K562 (cell line): Measurements from ENCODE around the gene CES1. TPM values are rescaled to one million over a fixed set of nuclear protein-coding genes. Genes with fewer than 3 reads are reported as not detected.

Experiments
- ATAC-seq: fragments of 200-7000 bp; cut with Tn5 transposase; 3 replicates; pipeline ENCODE4 v1.9.1; 2020; ENCODE audit warnings: moderate library complexity
- BruUV-seq: library from RNA; stranded (reverse); fragments of 400-500 nt; replicated peaks from 2 replicates; lab custom pipeline; 2021; lab: Mats Ljungman, UMichigan
- CTCF ChIA-PET: fragments of 300-600 bp; formaldehyde crosslinking; extraction: SDS; loops from one replicate; lab custom pipeline; 2021; ENCODE audit warnings: low intra/inter-chr PET ratio; lab: Yijun Ruan, JAX
- POLR2A ChIA-PET: fragments of 300-600, 350-650 bp; sonication (Branson Sonifier 250); formaldehyde crosslinking; extraction: SDS; loops from one replicate; lab custom pipeline; 2021; ENCODE audit warnings: antibody characterized with exemption, inconsistent platforms; lab: Yijun Ruan, JAX
- DNase-seq, 4 experiments: peaks; one replicate each; pipeline versions ENCODE4 v3.0.0 to v3.0.0-alpha.2; 2011 to 2018; ENCODE audit warnings: low spot score in 3 of 4, mixed read lengths in 3 of 4; ENCODE audit errors: extremely low read depth in 1 of 4
- FAIRE-seq: peaks from 2 replicates; lab custom pipeline; 2011; peaks lifted over from hg19 to GRCh38; lab: Jason Lieb, UNC
- H2AFZ ChIP-seq: 2 replicates; pipeline ENCODE4 v1.6.0; 2011; ENCODE audit warnings: low read depth, low read length, control low read depth, inconsistent platforms
- H3K27ac ChIP-seq: fragments of 200-600 bp; 3 replicates; pipeline ENCODE4 v1.8.0; 2011; ENCODE audit warnings: low read depth, mild to moderate bottlenecking, control low read depth, inconsistent platforms, low read length, moderate library complexity, mixed read lengths; ENCODE audit errors: extremely low read depth
- H3K27me3 ChIP-seq, 2 experiments: fragments of 300-600 bp in 1 of 2; 2 replicates in 1 of 2; 3 replicates in 1 of 2; pipeline versions ENCODE4 v1.6.0 to v1.8.0; 2011; ENCODE audit warnings: inconsistent platforms in 2 of 2, low read length in 2 of 2, mild to moderate bottlenecking in 1 of 2, mixed read lengths in 1 of 2, moderate library complexity in 1 of 2; ENCODE audit not compliant: control insufficient read depth in 2 of 2, insufficient read depth in 2 of 2
- H3K36me3 ChIP-seq: fragments of 300-600 bp; 3 replicates; pipeline ENCODE4 v1.8.0; 2011; ENCODE audit warnings: mild to moderate bottlenecking, low read length, inconsistent platforms; ENCODE audit not compliant: control insufficient read depth, insufficient read depth
- H3K4me1 ChIP-seq, 2 experiments: fragments of 200-600 bp in 1 of 2; replicated peaks in 1 of 2; 2 replicates in 1 of 2; 3 replicates in 1 of 2; pipeline versions ENCODE4 v1.5.1 to v1.8.0; 2011; ENCODE audit warnings: inconsistent platforms in 2 of 2, low read length in 2 of 2, mild to moderate bottlenecking in 1 of 2, mixed read lengths in 1 of 2, moderate library complexity in 1 of 2; ENCODE audit not compliant: control insufficient read depth in 2 of 2, insufficient read depth in 2 of 2
- H3K4me2 ChIP-seq: 2 replicates; pipeline ENCODE4 v1.6.1; 2011; ENCODE audit warnings: low read length, control low read depth, inconsistent platforms, mixed read lengths; ENCODE audit not compliant: insufficient read depth
- H3K4me3 ChIP-seq: fragments of 200-600 bp; sonication (generic), shearing (Covaris generic); 2 replicates; pipeline ENCODE4 v1.5.1; 2016; ENCODE audit warnings: control low read depth, inconsistent platforms
- H3K79me2 ChIP-seq: fragments of 200-600 bp; 3 replicates; pipeline ENCODE4 v1.8.0; 2011; ENCODE audit warnings: low read length, inconsistent platforms; ENCODE audit not compliant: control insufficient read depth, insufficient read depth
- H3K9ac ChIP-seq, 2 experiments: 2 replicates each; pipeline versions ENCODE4 v1.6.0 to v1.6.1; 2011; ENCODE audit warnings: low read depth in 2 of 2, low read length in 2 of 2, control low read depth in 1 of 2, inconsistent platforms in 1 of 2, mild to moderate bottlenecking in 1 of 2, mixed read lengths in 1 of 2; ENCODE audit not compliant: insufficient read depth in 1 of 2
- H3K9me1 ChIP-seq: one replicate; pipeline ENCODE4 v1.6.0; 2011; ENCODE audit warnings: inconsistent platforms, mild to moderate bottlenecking, low read length, moderate library complexity; ENCODE audit not compliant: control insufficient read depth, insufficient read depth
- H3K9me3 ChIP-seq: replicated peaks from 2 replicates; pipeline ENCODE4 v1.5.1; 2011; ENCODE audit warnings: low read depth, low read length, inconsistent platforms; ENCODE audit not compliant: control insufficient read depth, insufficient read depth
- H4K20me1 ChIP-seq: replicated peaks from 2 replicates; pipeline ENCODE4 v1.6.1; 2011; ENCODE audit warnings: low read length, inconsistent platforms, mixed read lengths; ENCODE audit not compliant: control insufficient read depth, insufficient read depth
- CEBPG ChIP-seq, 3 experiments: fragments of 200-800 bp in 1 of 3; sonication (Bioruptor generic) in 1 of 3; sonication (generic) in 1 of 3; formaldehyde crosslinking in 1 of 3; IDR thresholded peaks in 2 of 3; conservative IDR thresholded peaks in 1 of 3; 2 replicates each; pipeline versions ENCODE4 v1.6.1 to v1.8.0; 2016 to 2022; ENCODE audit warnings: missing compliant biosample characterization in 2 of 3, missing genetic modification characterization in 2 of 3, mild to moderate bottlenecking in 1 of 3, missing genetic modification reagents in 1 of 3
- KLF1 ChIP-seq: fragments of 450-650 bp; IDR thresholded peaks from 2 replicates; pipeline ENCODE4 v1.6.1; 2016; ENCODE audit warnings: missing genetic modification characterization, missing compliant biosample characterization
- MTA1 ChIP-seq: fragments of 450-650 bp; IDR thresholded peaks from 2 replicates; pipeline ENCODE4 v1.6.1; 2017; ENCODE audit warnings: borderline replicate concordance
- NR3C1 ChIP-seq: sonication (generic); formaldehyde crosslinking; IDR thresholded peaks from 2 replicates; pipeline ENCODE4 v1.8.1; 2022; ENCODE audit warnings: missing genetic modification reagents
- RBM22 ChIP-seq: fragments of 200-400 bp; formaldehyde crosslinking; IDR thresholded peaks from 2 replicates; pipeline ENCODE4 v1.6.1; 2018; ENCODE audit warnings: low read length, low read depth; ENCODE audit not compliant: poor library complexity, severe bottlenecking
- RCOR1 ChIP-seq, 2 experiments: IDR thresholded peaks; 2 replicates each; pipeline ENCODE4 v1.6.1; 2012; ENCODE audit warnings: low read depth in 2 of 2, low read length in 2 of 2, borderline replicate concordance in 1 of 2, improper control_type of control experiment in 1 of 2
- SETDB1 ChIP-seq: IDR thresholded peaks from one replicate; pipeline ENCODE4 v1.6.1; 2012; ENCODE audit warnings: low read length, control low read depth, inconsistent platforms
- SNIP1 ChIP-seq: fragments of 450-650 bp; IDR thresholded peaks from 2 replicates; pipeline ENCODE4 v1.7.1; 2017; ENCODE audit warnings: low read depth, mild to moderate bottlenecking
- ZNF318 ChIP-seq, 2 experiments: fragments of 450-650 bp; IDR thresholded peaks; 2 replicates each; pipeline ENCODE4 v1.6.1; 2016; ENCODE audit warnings: mild to moderate bottlenecking in 2 of 2, borderline replicate concordance in 1 of 2, low read depth in 1 of 2, moderate library complexity in 1 of 2
- ZNF354B ChIP-seq: fragments of 250-450 bp; sonication (Bioruptor Pico); IDR thresholded peaks from 2 replicates; pipeline ENCODE4 v1.4.0; 2020
- WGBS: fragments of 100-300 bp; shearing (Covaris generic); methylation state at CpG from one replicate; pipeline ENCODE4 v1.1.6; 2016; ENCODE audit warnings: low coverage, mixed read lengths; ENCODE audit not compliant: insufficient coverage; ENCODE audit errors: missing lambda C conversion rate; 5-methylcytosine and 5-hydroxymethylcytosine counted together
- in situ Hi-C: fragments of 300-500 bp; cut with MboI; formaldehyde crosslinking; loops from 4 replicates; pipeline ENCODE4 v1.15.0; 2018; ENCODE audit warnings: inconsistent platforms, mixed read lengths
- intact Hi-C: fragments of 100-400 bp; cut with micrococcal nuclease; formaldehyde crosslinking; loops from 2 replicates; pipeline ENCODE4 v1.14.2; 2022
- polyA plus RNA-seq, 8 experiments: library from polyadenylated mRNA; depleted of rRNA in 4 of 8; stranded (reverse) in 5 of 8; unstranded in 3 of 8; fragments of >200 nt; fragmentation: Nextera tagmentation in 2 of 8; fragmentation: Illumina TruSeq in 1 of 8; extraction: Ambion mirVana in 2 of 8; extraction: Trizol in 1 of 8; gene quantifications; 2 replicates each; pipeline versions ENCODE4 v1.2.1 to v1.2.3, GENCODE V29; 2011 to 2014; ENCODE audit warnings: inconsistent platforms in 1 of 8, missing spikeins in 1 of 8
- total RNA-seq, 7 experiments: library from RNA; depleted of rRNA in 6 of 7; stranded (reverse); fragments of >200 nt in 6 of 7; fragmentation: Illumina TruSeq in 2 of 7; extraction: Trizol in 2 of 7; gene quantifications; 2 replicates each; pipeline versions ENCODE4 v1.2.1 to v1.2.3, GENCODE V29; 2011 to 2021; ENCODE audit warnings: low replicate concordance in 1 of 7
- TF ChIP-seq, protein P1 (sequence below): fragments of 450-650 bp; formaldehyde crosslinking; IDR thresholded peaks from 2 replicates; pipeline ENCODE4 v1.4.0; 2022; ENCODE audit warnings: missing genetic modification characterization

CES1 gene
- total and polyA plus RNA-seq, 9 of the 15 experiments (the other 6 are each of a cell fraction or from before 2014, with no cell fraction given): 0.10 to 1.2 (median 0.16) TPM; not detected in 3

DNA sequence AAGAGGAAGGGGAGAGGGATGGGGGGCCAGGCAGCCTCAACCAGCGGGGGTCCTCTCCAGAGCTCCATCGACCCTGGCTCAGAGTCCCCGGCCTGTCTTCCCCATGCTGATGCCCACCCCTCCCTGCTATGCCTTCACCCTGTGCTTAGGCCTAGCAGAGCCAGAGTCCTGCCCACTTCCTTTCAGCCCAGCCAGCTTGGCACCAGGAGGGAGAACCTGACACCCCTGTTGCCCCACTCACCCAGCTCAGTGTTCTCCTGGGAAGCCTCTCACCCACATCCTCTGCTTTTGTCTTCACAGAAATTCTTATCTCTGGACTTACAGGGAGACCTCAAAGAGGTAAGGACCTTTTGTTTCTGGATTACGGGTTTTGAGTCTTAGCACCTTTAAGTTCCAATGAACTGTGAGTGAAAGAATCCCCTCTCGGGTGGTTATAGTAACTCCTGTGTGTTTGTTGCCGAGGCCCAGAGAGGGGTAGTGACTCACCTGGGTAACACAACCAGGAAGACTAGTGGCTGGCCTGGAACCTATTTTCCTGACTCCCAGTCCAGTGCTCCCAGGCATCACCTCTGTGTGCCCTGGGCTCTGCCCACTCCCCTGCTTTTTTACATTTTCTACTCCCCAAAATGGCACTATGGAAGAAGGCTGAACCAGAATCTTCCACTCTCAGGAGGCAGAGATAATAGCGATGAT, 53.3 kb downstream of the CES1 start:
- H3K9me1 ChIP-seq: no peaks in the 10 kb centered on the region
- no peaks in the 10 kb centered on the region for H4K20me1 ChIP-seq
- no peak overlapping the region for H3K4me3 ChIP-seq
- DNase-seq (no peak), ATAC-seq (no peak), FAIRE-seq (no peak)
- H3K27ac ChIP-seq: no peak overlapping the region
- TF ChIP-seq KLF1 (no peak), RBM22 (no peak), ZNF318 (IDR thresholded peaks at IDR 0.05; ENCODE audit: borderline replicate concordance in 1 of 2, low read depth in 1 of 2) (no peak), SNIP1 (no peak), MTA1 (no peak), RCOR1 (IDR thresholded peaks at IDR 0.05; ENCODE audit: borderline replicate concordance in 1 of 2, low read depth in 2 of 2, low read length in 2 of 2) (no peak), SETDB1 (no peak), NR3C1 (no peak), ZNF354B (CRISPR knock-in tag) (no peak), CEBPG (CRISPR knock-in tag; IDR thresholded peaks at IDR 0.05) (no peak), CEBPG (tag; conservative IDR thresholded peaks at IDR 0.05 in 1 of 2, IDR thresholded peaks at IDR 0.05 in 1 of 2) (no peak)
- TF ChIP-seq, protein P1, sequence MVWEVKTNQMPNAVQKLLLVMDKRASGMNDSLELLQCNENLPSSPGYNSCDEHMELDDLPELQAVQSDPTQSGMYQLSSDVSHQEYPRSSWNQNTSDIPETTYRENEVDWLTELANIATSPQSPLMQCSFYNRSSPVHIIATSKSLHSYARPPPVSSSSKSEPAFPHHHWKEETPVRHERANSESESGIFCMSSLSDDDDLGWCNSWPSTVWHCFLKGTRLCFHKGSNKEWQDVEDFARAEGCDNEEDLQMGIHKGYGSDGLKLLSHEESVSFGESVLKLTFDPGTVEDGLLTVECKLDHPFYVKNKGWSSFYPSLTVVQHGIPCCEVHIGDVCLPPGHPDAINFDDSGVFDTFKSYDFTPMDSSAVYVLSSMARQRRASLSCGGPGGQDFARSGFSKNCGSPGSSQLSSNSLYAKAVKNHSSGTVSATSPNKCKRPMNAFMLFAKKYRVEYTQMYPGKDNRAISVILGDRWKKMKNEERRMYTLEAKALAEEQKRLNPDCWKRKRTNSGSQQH: no peak
- no peaks in the 10 kb centered on the region for H3K79me2 ChIP-seq
- H3K9ac ChIP-seq: no peak overlapping the region
- in situ Hi-C loops (no loop called here), intact Hi-C loops (no loop called here)
- 4% methylated on average over 7 of the region's 7 CpGs for WGBS
- BruUV-seq: no TSS peak
- no peaks in the 10 kb centered on the region for H3K9me3 ChIP-seq
- H3K36me3 ChIP-seq: no peaks in the 10 kb centered on the region
- H3K4me1 ChIP-seq: no peaks in the 10 kb centered on the region
- H3K4me2 ChIP-seq: no peak overlapping the region
- ChIA-PET CTCF (no interaction called here), POLR2A (interaction anchor here (0.5 kb wide), 1 partner anchor 26 kb away, joined by 4 read pairs; no protein-coding TSS in a partner anchor)
- H2AFZ ChIP-seq: no peak overlapping the region
- peaks cover 3 to 7% of the 10 kb centered on the region in 2 experiments; a peak in 2 of 5 replicates for H3K27me3 ChIP-seq
